ENCODE results near the gene PDILT. TPM values are rescaled to one million over a fixed set of nuclear protein-coding genes. Genes with fewer than 3 reads are reported as not detected.
A peak's percentile ranks its signal among the peaks of the same experiment; 100 is the strongest.
"Not testable (repeated sequence)": the region's sequence is repeated elsewhere in the genome, so short reads cannot be mapped to it uniquely, and the experiment has no call there.

The PDILT gene
- total RNA-seq, 2 donors from 2014 or later: not detected

- Histone ChIP-seq H3K4me1 (peaks cover 36% of the 10 kb centered on the region), H3K27ac (peak overlapping the region in 3 of 4 donors; percentile 69 to 85 (median 82))
- H3K27me3 ChIP-seq; H3K36me3 ChIP-seq (replicated peaks in 1 of 2; ENCODE audit: insufficient read depth in 1 of 2, low read depth in 2 of 2); H3K9me3 ChIP-seq; intact Hi-C loops (cut with DNase I); H3K4me3 ChIP-seq: not testable (repeated sequence)
- TF ChIP-seq POLR2A (IDR thresholded peaks at IDR 0.05): peak in 1 of 3 donors; percentile 10
- 0 to 7% methylated on average over 3 of the region's 3 CpGs for WGBS, 2 donors
- ATAC-seq (peak; percentile 95), DNase-seq (peak; percentile 74 to 92 (median 86))
Observed at GRCh38 chr16:20439820-20440231, 35.3 kb upstream of the PDILT start.

- H3K36me3 ChIP-seq (replicated peaks in 1 of 2; ENCODE audit: insufficient read depth in 1 of 2, low read depth in 2 of 2); ATAC-seq; DNase-seq; H3K9me3 ChIP-seq; intact Hi-C loops (cut with DNase I); H3K4me3 ChIP-seq; H3K27me3 ChIP-seq: not testable (repeated sequence)
- peaks cover 36% of the 10 kb centered on the region for H3K4me1 ChIP-seq
- peak overlapping the region in 2 of 4 donors; percentile 82 to 85 for H3K27ac ChIP-seq
- 60% methylated on average over 2 of the region's 2 CpGs; no CpG with 5 or more reads in 1 of the 2 donors for WGBS, 2 donors
Observed at GRCh38 chr16:20438950-20439349, 34.4 kb upstream of the PDILT start.

DNA sequence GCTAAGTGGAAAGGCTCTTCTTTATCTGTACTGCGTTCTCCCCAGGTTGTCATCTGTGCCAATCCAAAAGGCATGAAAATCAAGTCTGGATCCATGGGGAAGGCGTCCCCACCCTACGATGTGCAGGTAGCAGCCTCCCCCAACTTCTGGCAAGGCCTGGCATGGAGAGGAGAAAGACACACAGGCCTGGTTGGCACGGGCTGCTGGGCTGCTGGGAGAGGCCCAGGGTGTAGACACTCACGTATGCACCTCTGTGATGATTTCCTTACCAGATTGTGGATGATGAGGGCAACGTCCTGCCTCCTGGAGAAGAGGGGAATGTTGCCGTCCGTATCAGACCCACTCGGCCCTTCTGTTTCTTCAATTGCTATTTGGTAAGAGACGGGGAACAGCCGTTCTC lies 26.4 kb upstream of the PDILT start:
- TF ChIP-seq POLR2A (IDR thresholded peaks at IDR 0.05): no peak
- no peak for TF ChIP-seq CTCF (IDR thresholded peaks at IDR 0.05)
- 83 to 85% methylated on average over 7 to 11 of the region's 11 CpGs for WGBS, 2 donors
- Histone ChIP-seq H3K27ac (no peak overlapping the region), H3K9me3 (no peaks in the 10 kb centered on the region), H3K4me1 (peaks cover 12% of the 10 kb centered on the region), H3K27me3 (no peaks in the 10 kb centered on the region), H3K4me3 (no peak overlapping the region), H3K36me3 (replicated peaks in 1 of 2; ENCODE audit: insufficient read depth in 1 of 2, low read depth in 2 of 2) (no peaks in the 10 kb centered on the region)
- intact Hi-C loops (cut with DNase I): no loop called here
- no peak for DNase-seq
- ATAC-seq: no peak

DNA sequence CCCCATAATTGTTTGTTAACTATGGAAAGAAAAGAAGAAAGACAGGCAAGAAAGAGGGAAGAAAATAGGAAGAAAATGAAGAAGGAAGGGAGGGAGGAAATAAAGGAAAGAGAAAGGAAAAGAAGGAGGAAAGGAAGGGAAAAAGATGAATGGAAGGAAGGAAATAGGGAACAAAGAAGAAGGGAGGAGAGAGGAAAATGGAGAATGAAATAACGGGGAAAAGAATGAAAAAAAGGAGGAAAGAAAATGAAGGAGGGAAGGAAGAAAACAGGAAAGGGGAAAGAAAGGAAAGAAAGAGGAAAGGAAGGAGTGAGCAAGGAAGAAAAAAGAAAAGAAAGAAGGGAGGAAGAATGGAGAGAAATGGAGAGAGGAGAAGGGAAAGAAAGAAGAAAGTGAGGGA lies 25.9 kb upstream of the PDILT start:
- WGBS, 2 donors: 70 to 72% methylated on average over 1 of the region's 1 CpG
- H3K9me3 ChIP-seq; H3K4me3 ChIP-seq; DNase-seq; H3K27me3 ChIP-seq; H3K36me3 ChIP-seq (replicated peaks in 1 of 2; ENCODE audit: insufficient read depth in 1 of 2, low read depth in 2 of 2); intact Hi-C loops (cut with DNase I); ATAC-seq; H3K27ac ChIP-seq: not testable (repeated sequence)
- peaks cover 13% of the 10 kb centered on the region for H3K4me1 ChIP-seq

DNA sequence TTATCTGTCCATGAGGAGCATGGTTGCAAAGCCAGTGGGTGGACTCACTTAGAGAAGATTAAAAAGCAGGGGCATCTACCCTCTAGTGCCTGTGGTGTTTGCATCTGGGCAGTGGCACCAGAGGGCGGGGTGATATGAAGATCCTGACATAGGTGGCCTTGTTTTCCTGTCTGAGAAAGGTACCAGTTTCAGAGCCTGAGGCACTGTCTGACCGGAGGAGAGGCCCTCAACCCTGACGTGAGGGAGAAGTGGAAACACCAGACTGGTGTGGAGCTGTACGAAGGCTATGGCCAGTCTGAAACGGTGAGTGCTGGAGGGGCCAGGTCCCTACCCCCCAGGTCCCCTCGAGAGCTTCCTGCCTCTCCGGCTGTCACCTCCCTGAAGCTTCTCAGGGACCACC lies 25.0 kb upstream of the PDILT start:
- H3K36me3 ChIP-seq (replicated peaks in 1 of 2; ENCODE audit: insufficient read depth in 1 of 2, low read depth in 2 of 2); ATAC-seq; DNase-seq; H3K27me3 ChIP-seq; H3K4me3 ChIP-seq; intact Hi-C loops (cut with DNase I); H3K27ac ChIP-seq; H3K9me3 ChIP-seq: not testable (repeated sequence)
- H3K4me1 ChIP-seq: peaks cover 15% of the 10 kb centered on the region
- WGBS, 2 donors: 71 to 79% methylated on average over 7 of the region's 7 CpGs

- WGBS, 2 donors: 58 to 92% methylated on average over 2 of the region's 2 CpGs
- DNase-seq; H3K27ac ChIP-seq; intact Hi-C loops (cut with DNase I); H3K4me3 ChIP-seq; H3K27me3 ChIP-seq; H3K9me3 ChIP-seq; H3K36me3 ChIP-seq (replicated peaks in 1 of 2; ENCODE audit: insufficient read depth in 1 of 2, low read depth in 2 of 2); ATAC-seq: not testable (repeated sequence)
- peaks cover 24% of the 10 kb centered on the region for H3K4me1 ChIP-seq
Observed at GRCh38 chr16:20427401-20427797, 22.9 kb upstream of the PDILT start.

GRCh38 chr16:20424129-20424866 lies 19.8 kb upstream of the PDILT start:
- ATAC-seq (no peak), DNase-seq (no peak)
- no peak overlapping the region for H3K4me3 ChIP-seq
- H3K27me3 ChIP-seq: no peaks in the 10 kb centered on the region
- no peak for TF ChIP-seq POLR2A (IDR thresholded peaks at IDR 0.05)
- no peak for TF ChIP-seq CTCF (IDR thresholded peaks at IDR 0.05)
- no peaks in the 10 kb centered on the region for H3K36me3 ChIP-seq (replicated peaks in 1 of 2; ENCODE audit: insufficient read depth in 1 of 2, low read depth in 2 of 2)
- peaks cover 24% of the 10 kb centered on the region for H3K4me1 ChIP-seq
- 58 to 72% methylated on average over 2 of the region's 2 CpGs for WGBS, 2 donors
- no peaks in the 10 kb centered on the region for H3K9me3 ChIP-seq
- intact Hi-C loops (cut with DNase I): no loop called here
- H3K27ac ChIP-seq: no peak overlapping the region

DNA sequence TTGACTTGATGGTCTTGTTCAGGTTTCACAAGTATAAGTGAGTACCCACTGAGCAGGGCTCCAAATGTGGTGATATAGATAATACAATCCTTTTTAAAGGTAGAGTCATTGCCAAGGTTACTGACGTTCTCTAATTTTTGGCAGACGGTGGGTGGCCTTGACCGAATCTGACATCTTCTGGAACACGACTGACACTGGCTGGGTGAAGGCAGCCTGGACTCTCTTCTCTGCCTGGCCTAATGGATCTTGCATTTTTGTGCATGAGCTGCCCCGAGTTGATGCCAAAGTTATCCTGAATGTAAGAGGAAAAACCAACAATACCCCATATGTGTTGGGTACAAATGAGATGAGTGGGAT lies 19.2 kb upstream of the PDILT start:
- ATAC-seq; H3K9me3 ChIP-seq; H3K27ac ChIP-seq; DNase-seq; intact Hi-C loops (cut with DNase I); H3K36me3 ChIP-seq (replicated peaks in 1 of 2; ENCODE audit: insufficient read depth in 1 of 2, low read depth in 2 of 2); H3K4me3 ChIP-seq; H3K27me3 ChIP-seq: not testable (repeated sequence)
- H3K4me1 ChIP-seq: peaks cover 24% of the 10 kb centered on the region
- 55 to 58% methylated on average over 5 of the region's 5 CpGs for WGBS, 2 donors

GRCh38 chr16:20421748-20422147 lies 17.2 kb upstream of the PDILT start:
- intact Hi-C loops (cut with DNase I); H3K4me3 ChIP-seq; DNase-seq; H3K36me3 ChIP-seq (replicated peaks in 1 of 2; ENCODE audit: insufficient read depth in 1 of 2, low read depth in 2 of 2); H3K27me3 ChIP-seq; ATAC-seq; H3K27ac ChIP-seq; H3K9me3 ChIP-seq: not testable (repeated sequence)
- WGBS, 2 donors: 58 to 88% methylated on average over 2 of the region's 2 CpGs
- H3K4me1 ChIP-seq: peaks cover 17% of the 10 kb centered on the region

DNA sequence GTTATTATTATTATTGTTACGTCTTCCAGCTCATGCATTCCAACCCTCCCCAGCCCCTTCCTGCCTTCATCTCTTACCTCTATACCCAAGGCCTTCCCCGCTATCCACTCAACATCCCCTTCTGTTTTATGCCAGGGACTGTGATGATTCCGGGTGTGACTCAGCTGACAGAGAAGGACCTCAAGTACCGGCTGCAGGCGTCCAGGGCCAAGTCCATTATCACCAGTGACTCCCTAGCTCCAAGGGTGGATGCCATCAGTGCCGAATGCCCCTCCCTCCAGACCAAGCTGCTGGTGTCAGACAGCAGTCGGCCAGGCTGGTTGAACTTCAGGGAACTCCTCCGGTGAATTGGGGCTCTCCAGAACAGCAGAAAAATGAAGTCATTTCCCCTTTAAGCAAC lies 14.6 kb upstream of the PDILT start:
- DNase-seq; H3K36me3 ChIP-seq (replicated peaks in 1 of 2; ENCODE audit: insufficient read depth in 1 of 2, low read depth in 2 of 2); H3K4me1 ChIP-seq; intact Hi-C loops (cut with DNase I); H3K9me3 ChIP-seq; ATAC-seq; H3K27me3 ChIP-seq; H3K27ac ChIP-seq; H3K4me3 ChIP-seq: not testable (repeated sequence)
- WGBS, 2 donors: 85 to 86% methylated on average over 8 of the region's 8 CpGs

All from body of pancreas (tissue), 4 donors.